Endothelial cell (in vitro differentiated cells): ENCODE data around the gene SH3RF3. TPM values are rescaled to one million over a fixed set of nuclear protein-coding genes. Genes with fewer than 3 reads are reported as not detected.

Experiments used
- DNase-seq: peaks from one replicate; pipeline ENCODE4 v3.0.0; 2021; ENCODE audit warnings: low spot score
- H3K27ac Mint-ChIP-seq: one replicate; pipeline ENCODE4 v1.8.0; 2021; ENCODE audit warnings: mixed read lengths, inconsistent platforms; ENCODE audit not compliant: unreplicated experiment
- H3K27me3 Mint-ChIP-seq: one replicate; pipeline ENCODE4 v1.8.0; 2021; ENCODE audit warnings: mild to moderate bottlenecking, moderate library complexity, mixed read lengths, inconsistent platforms; ENCODE audit not compliant: unreplicated experiment
- H3K36me3 Mint-ChIP-seq: one replicate; pipeline ENCODE4 v1.8.0; 2021; ENCODE audit warnings: mild to moderate bottlenecking, low read depth, mixed read lengths, inconsistent platforms; ENCODE audit not compliant: unreplicated experiment
- H3K4me1 Mint-ChIP-seq: one replicate; pipeline ENCODE4 v1.8.0; 2021; ENCODE audit warnings: mild to moderate bottlenecking, mixed read lengths, inconsistent platforms; ENCODE audit not compliant: unreplicated experiment
- H3K4me3 Mint-ChIP-seq: one replicate; pipeline ENCODE4 v1.8.0; 2021; ENCODE audit warnings: mild to moderate bottlenecking, mixed read lengths, inconsistent platforms; ENCODE audit not compliant: unreplicated experiment
- H3K9me3 Mint-ChIP-seq: one replicate; pipeline ENCODE4 v1.8.0; 2021; ENCODE audit warnings: mixed read lengths, inconsistent platforms; ENCODE audit not compliant: unreplicated experiment
- total RNA-seq: library from RNA; stranded (reverse); fragmentation: NEBNext Ultra II Directional; extraction: Animal tissue kit (Norgen Biotek cat#: 25700); gene quantifications from one replicate; pipeline ENCODE4 v1.2.1, GENCODE V29; 2021; ENCODE audit not compliant: unreplicated experiment
- TF ChIP-seq, protein P1 (sequence below): fragments of 200-600 bp; sonication (generic); IDR thresholded peaks from one replicate; pipeline ENCODE4 v1.5.0; 2021; ENCODE audit warnings: antibody characterized with exemption; ENCODE audit not compliant: unreplicated experiment

SH3RF3 gene
- total RNA-seq, 1 donor from 2014 or later = 12.8 TPM

DNA sequence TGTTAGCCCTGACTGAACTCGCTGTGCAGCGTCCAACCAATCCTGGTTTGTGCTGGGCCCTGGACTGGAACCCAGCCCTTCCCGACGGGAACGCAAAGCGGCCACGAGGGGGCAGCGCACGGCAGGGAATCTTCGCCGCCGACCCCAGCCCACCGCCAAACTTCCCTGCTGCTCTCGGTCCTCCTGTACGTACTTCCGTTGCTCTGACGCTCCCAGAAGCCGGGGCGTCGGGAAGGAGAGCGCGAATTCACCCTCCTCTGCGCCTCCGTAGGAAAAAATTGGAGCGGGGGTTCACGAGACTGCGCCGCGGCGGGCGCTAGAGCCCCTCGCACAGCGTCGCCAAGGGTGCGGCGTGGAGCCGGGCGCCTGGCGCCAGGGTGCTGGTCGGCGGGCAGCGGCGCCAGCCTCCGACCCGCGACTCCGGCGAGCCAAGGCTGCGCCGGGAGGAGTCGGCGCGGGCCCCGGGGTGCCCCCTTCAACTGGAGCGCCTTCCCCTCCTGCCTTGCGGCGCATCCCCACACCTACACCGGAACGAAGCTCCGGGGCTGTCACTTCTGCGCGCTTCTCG, 873 bp upstream of the SH3RF3 start:
- TF ChIP-seq, protein P1, sequence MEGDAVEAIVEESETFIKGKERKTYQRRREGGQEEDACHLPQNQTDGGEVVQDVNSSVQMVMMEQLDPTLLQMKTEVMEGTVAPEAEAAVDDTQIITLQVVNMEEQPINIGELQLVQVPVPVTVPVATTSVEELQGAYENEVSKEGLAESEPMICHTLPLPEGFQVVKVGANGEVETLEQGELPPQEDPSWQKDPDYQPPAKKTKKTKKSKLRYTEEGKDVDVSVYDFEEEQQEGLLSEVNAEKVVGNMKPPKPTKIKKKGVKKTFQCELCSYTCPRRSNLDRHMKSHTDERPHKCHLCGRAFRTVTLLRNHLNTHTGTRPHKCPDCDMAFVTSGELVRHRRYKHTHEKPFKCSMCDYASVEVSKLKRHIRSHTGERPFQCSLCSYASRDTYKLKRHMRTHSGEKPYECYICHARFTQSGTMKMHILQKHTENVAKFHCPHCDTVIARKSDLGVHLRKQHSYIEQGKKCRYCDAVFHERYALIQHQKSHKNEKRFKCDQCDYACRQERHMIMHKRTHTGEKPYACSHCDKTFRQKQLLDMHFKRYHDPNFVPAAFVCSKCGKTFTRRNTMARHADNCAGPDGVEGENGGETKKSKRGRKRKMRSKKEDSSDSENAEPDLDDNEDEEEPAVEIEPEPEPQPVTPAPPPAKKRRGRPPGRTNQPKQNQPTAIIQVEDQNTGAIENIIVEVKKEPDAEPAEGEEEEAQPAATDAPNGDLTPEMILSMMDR = peak; percentile 93
- H3K36me3 Mint-ChIP-seq = peaks cover 4% of the 10 kb centered on the region
- peaks cover 7% of the 10 kb centered on the region for H3K27me3 Mint-ChIP-seq
- peaks cover 11% of the 10 kb centered on the region for H3K4me1 Mint-ChIP-seq
- peak overlapping the region; percentile 90 for H3K4me3 Mint-ChIP-seq
- DNase-seq = peak; percentile 91
- H3K27ac Mint-ChIP-seq = no peak overlapping the region
- no peaks in the 10 kb centered on the region for H3K9me3 Mint-ChIP-seq

GRCh38 chr2:109129356-109129920, 433 bp downstream of the SH3RF3 start:
- peaks cover 7% of the 10 kb centered on the region for H3K27me3 Mint-ChIP-seq
- H3K27ac Mint-ChIP-seq = no peak overlapping the region
- peak overlapping the region; percentile 81 for H3K4me3 Mint-ChIP-seq
- no peaks in the 10 kb centered on the region for H3K9me3 Mint-ChIP-seq
- TF ChIP-seq, protein P1 = no peak
- H3K4me1 Mint-ChIP-seq = peaks cover 11% of the 10 kb centered on the region
- DNase-seq = peak; percentile 50
- H3K36me3 Mint-ChIP-seq = peaks cover 4% of the 10 kb centered on the region

DNA sequence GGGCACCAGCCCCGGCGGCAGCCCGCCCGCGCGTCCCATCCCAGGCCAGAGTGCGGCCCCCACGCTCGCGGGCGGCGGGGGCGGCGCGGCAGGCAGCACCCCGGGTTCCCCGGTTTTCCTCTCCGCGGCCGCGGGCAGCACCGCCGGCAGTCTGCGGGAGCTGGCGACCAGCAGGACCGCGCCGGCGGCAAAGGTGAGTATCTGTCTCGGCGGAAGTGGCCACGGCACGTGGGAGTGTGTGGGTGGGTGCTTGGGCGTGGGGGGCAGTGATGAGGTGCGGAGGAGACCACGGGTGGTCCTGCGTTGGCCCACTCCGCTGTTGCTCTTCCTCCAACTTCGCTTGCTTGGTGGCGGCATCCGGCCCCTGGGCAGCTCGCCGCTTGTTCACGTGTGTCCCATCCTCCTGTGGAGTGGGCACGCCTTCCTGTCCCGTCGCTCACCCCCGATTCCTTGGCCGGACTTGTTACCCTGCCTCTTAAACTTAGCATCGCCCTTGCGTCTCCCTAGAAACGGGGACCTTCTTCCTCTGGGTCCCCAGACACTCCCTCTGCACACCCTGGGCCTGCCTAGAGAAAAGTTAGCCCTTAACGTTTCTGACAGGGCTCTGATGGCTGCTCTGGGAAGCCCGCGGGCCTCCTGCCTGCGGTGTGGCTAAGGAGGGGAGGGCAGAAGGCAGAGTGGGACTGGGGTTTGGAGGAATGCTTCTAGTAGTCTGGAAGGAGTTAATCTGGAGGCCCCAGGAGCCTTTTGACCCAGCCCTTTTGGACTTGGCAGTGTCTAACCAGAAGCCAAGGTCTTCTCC, 1.1 kb downstream of the SH3RF3 start:
- Mint-ChIP-seq H3K4me1 (peaks cover 13% of the 10 kb centered on the region), H3K36me3 (peaks cover 4% of the 10 kb centered on the region), H3K27me3 (peaks cover 7% of the 10 kb centered on the region), H3K9me3 (no peaks in the 10 kb centered on the region), H3K27ac (no peak overlapping the region), H3K4me3 (peak overlapping the region; percentile 97)
- DNase-seq = no peak
- TF ChIP-seq, protein P1 = no peak

GRCh38 chr2:109130723-109130995, 1.7 kb downstream of the SH3RF3 start:
- Mint-ChIP-seq H3K4me1 (peaks cover 17% of the 10 kb centered on the region), H3K36me3 (peaks cover 4% of the 10 kb centered on the region), H3K27me3 (peaks cover 7% of the 10 kb centered on the region), H3K4me3 (peak overlapping the region; percentile 97), H3K27ac (no peak overlapping the region), H3K9me3 (no peaks in the 10 kb centered on the region)
- DNase-seq = no peak
- TF ChIP-seq, protein P1 = no peak

DNA sequence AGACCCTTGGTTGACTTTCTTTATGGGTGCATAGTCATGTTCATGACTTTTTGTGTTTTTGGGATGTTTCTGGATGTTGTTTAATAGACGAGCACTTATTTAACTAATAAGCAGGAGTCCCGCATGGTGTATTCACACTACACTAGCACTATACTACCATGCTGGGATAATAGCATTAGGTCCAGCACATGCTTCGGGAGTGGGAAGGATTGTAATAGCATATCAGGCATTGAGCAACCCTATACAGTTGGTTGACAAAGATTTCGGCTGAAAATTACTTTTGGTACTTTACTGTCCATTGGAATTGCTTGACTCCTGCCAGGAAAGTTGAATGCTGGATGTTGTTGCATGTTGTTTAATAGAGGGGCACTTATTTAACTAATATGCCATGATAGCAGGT, 2.8 kb downstream of the SH3RF3 start:
- Mint-ChIP-seq H3K9me3 (no peaks in the 10 kb centered on the region), H3K27me3 (peaks cover 3% of the 10 kb centered on the region), H3K4me1 (peaks cover 19% of the 10 kb centered on the region), H3K27ac (no peak overlapping the region), H3K4me3 (no peak overlapping the region), H3K36me3 (peaks cover 7% of the 10 kb centered on the region)
- TF ChIP-seq, protein P1 = no peak
- no peak for DNase-seq
